Measurements from ENCODE around the gene HTR1D.
"Not testable (repeated sequence)": the region's sequence is repeated elsewhere in the genome, so short reads cannot be mapped to it uniquely, and the experiment has no call there.

HTR1D gene

GRCh38 chr1:23217421-23218115, at the start of gene HTR1D:
Gene HTR1D (minus strand): TSS chr1:23217502. CDS start chr1:23194219, 23,283 bp downstream.
- no peak for DNase-seq

DNA sequence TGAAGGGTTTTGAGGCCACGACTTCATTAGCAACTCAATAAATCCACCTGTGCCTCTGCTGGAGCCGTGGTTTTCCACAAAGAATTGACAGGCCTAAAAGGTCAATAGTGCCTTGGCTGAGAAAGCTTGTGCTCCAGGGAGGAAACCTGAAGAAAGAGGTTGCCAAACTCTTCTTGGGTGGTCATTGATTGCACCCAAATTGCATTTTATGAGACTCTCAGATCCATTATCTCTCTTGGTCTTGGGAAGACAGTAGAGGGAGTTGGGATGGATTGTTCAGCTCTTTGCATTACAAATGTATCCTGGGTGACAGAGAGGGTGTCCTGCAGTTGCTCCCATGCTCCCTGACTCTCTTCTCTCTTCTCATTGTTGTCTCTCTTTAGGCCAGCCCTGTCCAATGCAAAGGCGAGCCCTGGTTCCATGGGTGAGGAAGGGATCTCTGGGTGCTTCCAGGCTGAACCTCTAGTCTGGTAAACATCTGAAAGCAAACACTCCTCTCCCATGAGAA, 46.1 kb upstream of the HTR1D start:
- no peak for DNase-seq

GRCh38 chr1:23258082-23258481, 40.8 kb upstream of the HTR1D start:
- not testable (repeated sequence) for DNase-seq

DNA sequence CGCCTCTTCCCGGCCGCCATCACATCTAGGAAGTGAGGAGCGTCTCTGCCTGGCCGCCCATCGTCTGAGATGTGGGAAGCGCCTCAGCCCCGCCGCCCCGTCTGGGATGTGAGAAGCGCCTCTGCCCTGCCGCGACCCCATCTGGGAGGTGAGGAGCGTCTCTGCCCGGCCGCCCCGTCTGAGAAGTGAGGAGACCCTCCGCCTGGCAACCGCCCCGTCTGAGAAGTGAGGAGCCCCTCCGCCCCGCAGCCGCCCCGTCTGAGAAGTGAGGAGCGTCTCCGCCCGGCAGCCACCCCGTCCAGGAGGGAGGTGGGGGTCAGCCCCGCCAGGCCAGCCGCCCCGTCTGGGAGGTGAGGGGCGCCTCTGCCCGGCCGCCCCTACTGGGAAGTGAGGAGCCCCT, 40.1 kb upstream of the HTR1D start:
- DNase-seq: not testable (repeated sequence)

- no peak for DNase-seq
Observed at GRCh38 chr1:23254584-23254983, 37.3 kb upstream of the HTR1D start.

DNA sequence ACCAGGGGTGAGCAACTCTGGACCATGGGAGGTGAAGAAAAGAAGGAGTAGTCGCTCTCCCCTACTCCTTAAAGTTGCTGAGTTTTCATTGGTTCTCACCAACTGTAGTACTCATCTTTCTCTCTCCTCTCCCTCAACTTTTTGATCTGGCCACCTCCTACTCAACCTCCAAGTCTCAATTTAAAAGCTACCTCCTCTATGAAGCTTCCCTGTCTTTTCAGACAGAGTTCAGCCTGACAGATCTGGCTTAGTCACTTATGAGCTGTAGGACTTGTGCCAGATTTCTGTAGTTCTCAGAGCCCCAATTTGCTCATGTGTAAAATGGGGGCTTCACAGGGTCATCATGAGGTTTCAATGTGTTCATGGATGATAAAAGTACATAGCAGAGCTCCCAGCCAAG, 34.5 kb upstream of the HTR1D start:
- no peak for DNase-seq

GRCh38 chr1:23249787-23250454, 32.6 kb upstream of the HTR1D start:
- DNase-seq: no peak

- no peak for DNase-seq
Observed at GRCh38 chr1:23247276-23247675, 30.0 kb upstream of the HTR1D start.

- DNase-seq: no peak
Observed at GRCh38 chr1:23246274-23246673, 29.0 kb upstream of the HTR1D start.

DNA sequence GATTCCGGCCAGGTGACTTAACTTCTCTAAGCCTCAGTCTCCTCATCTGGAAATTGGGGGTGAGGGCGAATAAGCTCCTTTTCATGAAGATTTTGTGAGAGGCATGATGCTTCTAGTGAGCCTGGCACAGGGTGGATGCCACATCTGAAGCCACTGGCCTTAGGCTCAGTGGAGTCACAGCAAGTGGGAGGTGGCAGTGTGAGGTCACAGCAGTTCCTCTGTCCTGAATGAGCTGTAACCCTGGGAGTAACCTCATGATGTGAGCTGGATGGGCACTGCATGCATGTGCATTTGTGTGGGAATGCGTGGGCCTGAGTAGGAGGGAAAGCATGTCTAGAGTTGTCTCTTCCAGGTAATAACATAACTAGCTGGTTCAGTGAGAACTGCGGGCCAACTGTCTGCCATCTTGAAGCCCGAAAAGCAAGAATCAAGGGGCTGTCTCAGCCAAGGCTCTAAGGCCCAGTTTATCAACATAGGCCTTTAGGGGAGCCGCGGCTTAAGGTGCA, 27.0 kb upstream of the HTR1D start:
- no peak for DNase-seq

- DNase-seq: no peak
Observed at GRCh38 chr1:23242414-23242813, 25.1 kb upstream of the HTR1D start.

GRCh38 chr1:23239638-23240295, 22.5 kb upstream of the HTR1D start:
- DNase-seq: no peak

DNA sequence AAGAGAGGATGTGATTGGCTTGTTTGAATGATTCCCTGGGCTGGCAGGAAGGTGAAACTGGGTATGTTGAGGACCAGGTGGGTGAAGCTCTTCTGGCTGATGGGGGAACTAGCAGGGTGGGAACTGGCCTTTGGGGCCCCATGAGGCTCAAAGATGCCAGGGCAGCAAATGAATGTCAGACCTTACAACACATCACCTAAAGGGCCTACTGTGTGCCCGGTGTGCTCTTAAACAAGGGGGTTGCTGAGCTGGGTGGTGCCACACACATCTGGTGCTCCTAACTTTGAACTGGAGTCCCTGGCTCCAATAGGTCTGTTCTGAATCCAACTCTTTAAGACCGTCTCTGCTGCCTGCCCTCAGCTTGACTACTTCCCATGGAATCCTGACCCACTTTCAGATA, 21.3 kb upstream of the HTR1D start:
- no peak for DNase-seq

DNA sequence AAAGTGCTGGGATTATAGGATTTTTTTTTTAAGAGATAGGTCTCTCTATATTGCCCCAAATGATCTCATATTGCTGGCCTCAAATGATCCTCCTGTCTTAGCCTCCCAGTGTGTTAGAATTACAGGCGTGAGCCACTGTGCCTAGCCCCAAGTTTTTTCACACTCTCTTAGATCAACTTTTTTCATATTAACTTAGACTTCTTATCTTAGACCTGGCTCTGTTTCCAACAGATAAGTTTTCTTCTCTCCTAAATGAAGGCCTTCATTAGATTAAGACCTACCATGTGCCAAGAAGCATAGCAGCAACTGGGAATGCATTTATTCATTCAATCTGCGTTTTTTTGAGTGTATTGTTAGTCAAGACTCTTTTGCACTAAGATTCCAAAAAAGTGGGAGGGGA, 20.2 kb upstream of the HTR1D start:
- no peak for DNase-seq

GRCh38 chr1:23227806-23228205, 10.5 kb upstream of the HTR1D start:
- DNase-seq: no peak

DNA sequence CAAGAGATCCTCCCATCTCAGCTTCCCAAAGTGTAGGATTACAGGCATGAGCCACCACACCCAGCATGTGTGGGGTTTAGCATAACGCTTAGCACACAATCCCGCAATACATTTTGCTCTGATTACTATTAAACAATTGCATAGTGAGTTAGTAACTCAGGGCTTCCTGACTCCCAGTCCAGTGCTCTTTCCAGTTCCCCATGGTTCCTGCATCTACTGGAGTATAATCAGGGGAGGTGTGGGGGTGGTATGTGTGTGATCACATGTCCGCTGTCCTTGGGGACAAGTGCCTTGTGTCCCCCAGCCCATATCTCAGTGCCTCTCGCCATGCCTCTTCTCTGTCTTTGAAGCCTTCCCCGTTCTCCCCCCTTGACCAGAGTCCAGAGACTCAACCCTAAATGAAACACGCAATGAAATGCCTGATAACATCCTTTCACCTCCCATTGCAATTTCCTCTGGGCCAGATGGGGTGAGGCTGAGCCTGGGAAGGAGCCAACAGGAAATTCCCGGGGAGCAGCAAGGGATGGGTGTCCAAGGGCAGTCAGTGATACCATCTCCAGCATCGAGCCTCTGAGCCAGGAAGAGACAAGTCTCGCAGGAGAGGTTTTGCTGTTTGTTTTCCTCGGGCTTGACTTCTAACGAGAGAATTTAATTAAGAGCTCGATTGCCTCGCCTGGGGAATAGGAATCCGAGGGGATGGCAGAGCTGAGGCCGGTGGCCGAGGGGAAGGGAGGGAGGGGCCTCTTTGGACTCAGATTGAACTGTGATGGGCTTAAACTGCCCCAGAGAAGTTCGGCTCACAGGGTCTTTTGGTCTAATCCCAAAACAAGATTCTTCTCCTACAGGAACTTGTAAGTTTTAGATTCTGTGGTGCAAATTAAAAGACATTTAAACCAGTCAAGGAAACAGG, 7.7 kb upstream of the HTR1D start:
- no peak for DNase-seq

DNA sequence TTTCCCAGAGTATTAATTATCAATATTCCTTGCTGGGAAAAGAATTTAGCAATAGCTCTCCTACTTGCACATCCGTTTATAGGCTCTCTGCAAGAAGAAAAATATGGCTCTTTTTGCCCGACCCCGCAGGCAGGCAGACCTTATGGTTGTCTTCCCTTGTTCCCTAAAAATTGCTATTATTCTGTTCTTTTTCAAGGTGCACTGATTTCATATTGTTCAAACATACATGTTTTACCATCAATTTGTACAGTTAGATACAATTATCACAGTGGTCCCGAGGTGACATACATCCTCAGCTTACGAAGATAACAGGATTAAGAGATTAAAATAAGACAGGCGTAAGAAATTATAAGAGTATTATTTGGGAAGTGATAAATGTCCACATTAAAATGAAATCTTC, 6.7 kb upstream of the HTR1D start:
- DNase-seq: not testable (repeated sequence)

DNA sequence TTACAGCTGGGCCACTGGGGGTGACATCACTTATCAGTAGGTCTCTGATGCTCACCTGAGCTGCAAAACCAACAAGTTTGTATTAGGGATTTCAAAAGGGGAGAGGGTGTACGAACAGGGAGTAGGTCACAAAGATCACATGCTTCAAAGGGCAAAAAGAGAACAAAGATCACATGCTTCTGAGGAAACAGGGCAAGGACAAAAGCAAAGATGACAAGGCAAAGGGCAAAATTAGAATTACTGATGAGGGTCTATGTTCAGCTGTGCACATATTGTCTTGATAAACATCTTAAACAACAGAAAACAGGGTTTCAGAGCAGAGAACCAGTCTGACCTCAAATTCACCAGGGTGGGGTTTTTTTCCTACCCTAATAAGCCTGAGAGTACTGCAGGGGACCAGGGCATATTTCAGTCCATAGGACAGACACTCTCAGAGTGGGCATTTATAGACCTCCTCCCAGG, 6.2 kb upstream of the HTR1D start:
- not testable (repeated sequence) for DNase-seq

DNA sequence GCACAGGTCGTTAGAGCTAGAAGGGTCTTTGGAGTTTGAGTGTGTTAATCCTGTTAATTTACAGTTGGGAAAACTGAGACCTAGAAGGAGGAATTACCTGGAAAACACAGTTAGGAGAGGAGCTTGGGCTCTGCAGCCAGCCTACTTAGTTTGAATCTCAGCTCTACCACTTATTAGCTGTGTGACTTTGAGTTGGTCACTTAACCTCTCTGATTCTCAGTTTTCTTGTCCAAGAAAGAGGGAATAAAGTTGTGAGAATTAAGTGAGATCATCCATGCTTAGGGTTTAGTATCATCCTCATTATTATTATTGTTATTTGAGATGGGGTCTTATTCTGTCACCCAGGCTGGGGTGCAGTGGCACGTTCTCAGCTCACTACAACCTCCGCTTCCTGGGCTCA, 5.4 kb upstream of the HTR1D start:
- no peak for DNase-seq

- no peak for DNase-seq
Observed at GRCh38 chr1:23222331-23222730, 5.0 kb upstream of the HTR1D start.

- DNase-seq: no peak
Observed at GRCh38 chr1:23221107-23221506, 3.8 kb upstream of the HTR1D start.

DNA sequence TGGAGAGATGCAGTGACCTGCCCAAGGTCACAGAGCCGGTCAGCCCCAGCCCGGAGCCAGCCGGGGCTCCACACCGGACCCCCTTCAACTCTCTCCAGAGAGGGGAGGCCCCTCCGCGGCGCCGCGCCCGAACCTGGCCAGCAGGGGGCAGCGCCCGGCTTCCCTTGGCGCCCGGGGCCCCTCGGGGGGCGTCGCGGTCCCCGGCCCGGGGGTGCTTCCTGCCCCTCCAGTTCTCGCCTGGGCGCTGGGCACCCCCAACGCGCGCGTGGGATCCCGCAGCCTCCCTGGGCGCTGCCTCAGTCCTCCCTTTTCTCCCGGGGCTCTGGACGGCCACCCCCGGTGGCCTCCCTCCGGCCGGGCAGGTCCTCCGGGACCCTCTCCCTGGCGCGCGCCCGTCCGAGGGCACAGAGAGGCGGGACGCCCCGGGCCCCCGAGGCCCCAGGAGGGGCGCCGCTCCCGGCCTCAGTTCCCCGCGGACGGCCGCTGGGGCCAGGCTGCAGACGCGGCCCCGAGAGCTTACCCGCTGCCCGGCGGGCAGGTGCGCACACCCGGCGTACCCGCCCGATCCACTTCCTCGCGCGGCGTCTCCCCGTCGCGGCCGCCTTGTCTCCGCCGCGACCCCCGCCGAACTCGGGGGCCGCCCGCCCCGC, 406 bp downstream of the HTR1D start:
- DNase-seq: peak in 1 of 2 donors; percentile 7

Data from CD4-positive, alpha-beta T cell treated with Interleukin-1 beta for 1 hour (primary cell).